Nephron (organoid): ENCODE results near the gene RAB40C.

ENCODE experiments used
- H3K27ac Mint-ChIP-seq, 3 experiments: 2 replicates each; pipeline ENCODE4 v1.8.0; 2020; ENCODE audit warnings: mixed read lengths in 3 of 3, mild to moderate bottlenecking in 2 of 3, moderate library complexity in 1 of 3
- H3K27me3 Mint-ChIP-seq: 2 replicates; pipeline ENCODE4 v1.8.0; 2021; ENCODE audit warnings: low read depth, mild to moderate bottlenecking, moderate library complexity, mixed read lengths
- H3K36me3 Mint-ChIP-seq: 2 replicates; pipeline ENCODE4 v1.8.0; 2020; ENCODE audit warnings: low read depth, mixed read lengths
- H3K4me1 Mint-ChIP-seq: 2 replicates; pipeline ENCODE4 v1.8.0; 2020; ENCODE audit warnings: mixed read lengths
- H3K4me3 Mint-ChIP-seq, 3 experiments: 2 replicates each; pipeline ENCODE4 v1.8.0; 2020; ENCODE audit warnings: mild to moderate bottlenecking in 3 of 3, mixed read lengths in 3 of 3, moderate library complexity in 2 of 3
- H3K9me3 Mint-ChIP-seq: 2 replicates; pipeline ENCODE4 v1.8.0; 2020; ENCODE audit warnings: mixed read lengths
- TF ChIP-seq, protein P1 (sequence below), 3 experiments: fragments of 200-600 bp; sonication (generic); IDR thresholded peaks; one replicate each; pipeline ENCODE4 v1.5.0; 2021; ENCODE audit warnings: antibody characterized with exemption in 3 of 3; ENCODE audit not compliant: unreplicated experiment in 3 of 3

The RAB40C gene

DNA sequence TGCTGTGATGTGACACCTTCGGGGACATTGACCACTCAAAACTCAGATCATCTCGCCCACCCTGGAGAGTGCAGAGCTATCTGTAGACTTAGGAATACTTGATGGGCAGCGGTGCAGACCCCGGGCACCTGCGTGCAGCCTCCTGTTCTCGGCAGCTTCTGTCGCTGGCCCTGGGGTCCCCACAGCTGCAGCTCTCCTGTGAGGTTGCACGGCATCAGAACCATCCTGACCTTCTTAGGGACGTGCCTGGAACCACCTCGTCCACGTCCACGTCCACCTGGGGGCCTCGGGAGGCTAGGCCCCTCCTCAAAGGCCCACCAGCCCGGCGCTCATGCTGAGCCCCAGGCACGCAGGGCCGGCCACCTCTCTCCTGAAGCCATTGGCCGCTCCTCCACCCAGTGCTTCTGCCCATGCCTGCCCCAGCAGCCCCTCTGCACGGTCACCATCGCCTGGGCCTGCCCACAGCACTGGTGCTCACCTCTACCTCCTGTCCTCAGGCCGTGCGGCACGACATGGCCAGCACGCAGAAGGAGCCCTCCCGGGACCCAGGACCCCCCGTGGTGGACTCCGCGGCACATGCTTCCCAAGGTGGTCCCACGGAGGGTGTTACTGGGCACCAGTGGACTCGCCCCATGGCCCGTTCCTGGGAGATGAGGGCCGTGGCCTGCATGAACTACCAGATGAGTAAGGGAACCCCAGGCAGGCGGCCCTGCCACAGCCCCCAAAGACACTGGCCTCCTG is 38.6 kb downstream of the RAB40C start:
- no peaks in the 10 kb centered on the region for H3K9me3 Mint-ChIP-seq
- H3K4me1 Mint-ChIP-seq = peaks cover 10% of the 10 kb centered on the region
- no peaks in the 10 kb centered on the region for H3K27me3 Mint-ChIP-seq
- peak overlapping the region in 1 of 3 experiments; percentile 76 for H3K27ac Mint-ChIP-seq
- H3K36me3 Mint-ChIP-seq = peaks cover 13% of the 10 kb centered on the region
- no peak overlapping the region for H3K4me3 Mint-ChIP-seq
- TF ChIP-seq, protein P1, sequence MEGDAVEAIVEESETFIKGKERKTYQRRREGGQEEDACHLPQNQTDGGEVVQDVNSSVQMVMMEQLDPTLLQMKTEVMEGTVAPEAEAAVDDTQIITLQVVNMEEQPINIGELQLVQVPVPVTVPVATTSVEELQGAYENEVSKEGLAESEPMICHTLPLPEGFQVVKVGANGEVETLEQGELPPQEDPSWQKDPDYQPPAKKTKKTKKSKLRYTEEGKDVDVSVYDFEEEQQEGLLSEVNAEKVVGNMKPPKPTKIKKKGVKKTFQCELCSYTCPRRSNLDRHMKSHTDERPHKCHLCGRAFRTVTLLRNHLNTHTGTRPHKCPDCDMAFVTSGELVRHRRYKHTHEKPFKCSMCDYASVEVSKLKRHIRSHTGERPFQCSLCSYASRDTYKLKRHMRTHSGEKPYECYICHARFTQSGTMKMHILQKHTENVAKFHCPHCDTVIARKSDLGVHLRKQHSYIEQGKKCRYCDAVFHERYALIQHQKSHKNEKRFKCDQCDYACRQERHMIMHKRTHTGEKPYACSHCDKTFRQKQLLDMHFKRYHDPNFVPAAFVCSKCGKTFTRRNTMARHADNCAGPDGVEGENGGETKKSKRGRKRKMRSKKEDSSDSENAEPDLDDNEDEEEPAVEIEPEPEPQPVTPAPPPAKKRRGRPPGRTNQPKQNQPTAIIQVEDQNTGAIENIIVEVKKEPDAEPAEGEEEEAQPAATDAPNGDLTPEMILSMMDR (IDR thresholded peaks at IDR 0.05; ENCODE audit: unreplicated experiment in 3 of 3) = no peak

DNA sequence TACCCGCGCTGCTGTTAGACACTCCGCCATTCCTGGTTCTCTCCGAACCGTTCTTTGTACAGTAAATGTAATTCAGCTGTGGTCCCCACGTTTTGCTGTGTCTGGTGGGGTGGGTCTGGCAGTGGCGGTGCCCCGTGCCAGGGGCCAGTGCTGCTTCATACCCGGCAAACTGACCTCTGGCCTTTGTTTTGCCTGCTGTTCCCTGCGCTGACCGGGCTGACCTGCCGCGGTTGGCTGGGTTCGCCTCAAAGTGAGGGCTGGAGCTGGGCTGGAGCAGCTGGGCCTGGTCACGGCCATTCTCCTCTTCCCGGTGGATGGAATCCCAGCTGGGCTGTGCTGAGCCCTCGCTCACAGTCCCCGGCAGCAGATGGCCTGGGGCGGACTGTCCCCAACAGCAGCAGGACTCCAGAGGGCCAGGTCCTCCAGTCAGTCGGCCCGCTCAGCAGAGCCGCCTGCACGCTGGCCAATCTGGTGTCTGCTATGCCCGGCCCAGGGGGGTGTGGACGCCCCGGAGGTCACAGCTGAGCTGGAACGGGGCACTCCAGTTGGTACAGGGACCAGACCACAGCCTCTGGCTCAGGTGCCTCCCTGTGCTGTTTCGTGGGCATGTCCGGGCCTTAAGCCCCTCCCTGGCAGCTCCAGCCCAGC is 39.4 kb downstream of the RAB40C start:
- H3K4me1 Mint-ChIP-seq = peaks cover 10% of the 10 kb centered on the region
- H3K27me3 Mint-ChIP-seq = no peaks in the 10 kb centered on the region
- peak overlapping the region in 1 of 3 experiments; percentile 76 for H3K27ac Mint-ChIP-seq
- H3K36me3 Mint-ChIP-seq = peaks cover 13% of the 10 kb centered on the region
- no peaks in the 10 kb centered on the region for H3K9me3 Mint-ChIP-seq
- peak overlapping the region in 2 of 3 experiments; percentile 11 to 32 for H3K4me3 Mint-ChIP-seq
- TF ChIP-seq, protein P1 (IDR thresholded peaks at IDR 0.05; ENCODE audit: unreplicated experiment in 3 of 3) = no peak

- Mint-ChIP-seq H3K27me3 (no peaks in the 10 kb centered on the region), H3K27ac (peak overlapping the region in 1 of 3 experiments; percentile 76), H3K4me1 (peaks cover 10% of the 10 kb centered on the region), H3K4me3 (peak overlapping the region in 1 of 3 experiments; percentile 59), H3K36me3 (peaks cover 13% of the 10 kb centered on the region), H3K9me3 (no peaks in the 10 kb centered on the region)
- TF ChIP-seq, protein P1 (IDR thresholded peaks at IDR 0.05; ENCODE audit: unreplicated experiment in 3 of 3) = no peak
Measured at GRCh38 chr16:629833-630248, 40.0 kb downstream of the RAB40C start.

GRCh38 chr16:630249-630814 is 40.5 kb downstream of the RAB40C start:
- H3K4me1 Mint-ChIP-seq = peaks cover 10% of the 10 kb centered on the region
- TF ChIP-seq, protein P1 (IDR thresholded peaks at IDR 0.05; ENCODE audit: unreplicated experiment in 3 of 3) = no peak
- H3K27ac Mint-ChIP-seq = peak overlapping the region in 1 of 3 experiments; percentile 76
- peak overlapping the region in 1 of 3 experiments; percentile 51 for H3K4me3 Mint-ChIP-seq
- peaks cover 13% of the 10 kb centered on the region for H3K36me3 Mint-ChIP-seq
- no peaks in the 10 kb centered on the region for H3K27me3 Mint-ChIP-seq
- H3K9me3 Mint-ChIP-seq = no peaks in the 10 kb centered on the region

DNA sequence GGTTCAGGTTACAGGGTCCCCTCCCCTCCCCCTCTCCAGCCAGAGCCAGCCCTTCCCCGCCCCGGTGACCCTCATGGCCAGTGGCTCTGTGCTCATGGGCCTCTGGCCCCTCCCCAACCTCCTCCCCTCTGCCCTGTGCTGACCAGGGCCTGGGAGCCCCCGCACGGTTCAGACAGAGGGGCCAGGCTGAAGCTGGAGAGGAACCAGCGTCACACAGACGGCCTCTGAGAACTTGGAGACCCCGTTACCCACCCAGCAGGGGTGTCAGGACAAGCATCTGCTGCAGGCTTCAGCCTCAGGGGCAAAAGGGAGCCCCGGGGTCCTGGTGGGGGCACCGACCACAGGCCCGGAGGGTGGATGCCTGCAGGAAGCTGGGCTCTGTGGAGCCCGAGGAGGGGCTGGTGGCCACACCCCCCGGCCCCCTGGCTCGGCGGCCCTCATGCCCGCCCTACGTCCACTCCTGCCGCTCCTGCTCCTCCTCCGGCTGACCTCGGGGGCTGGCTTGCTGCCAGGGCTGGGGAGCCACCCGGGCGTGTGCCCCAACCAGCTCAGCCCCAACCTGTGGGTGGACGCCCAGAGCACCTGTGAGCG is 41.0 kb downstream of the RAB40C start, which contains the start of gene WFIKKN1:
WFIKKN1 (plus strand) TSS at position 171 of the 591 bp plus-strand sequence; CDS start at position 440, 269 bp downstream.
- H3K4me3 Mint-ChIP-seq = peak within 1 kb of the TSS in 2 of 3 experiments; percentile 56 to 71
- peak within 1 kb of the TSS in 1 of 3 experiments; percentile 76 for H3K27ac Mint-ChIP-seq
- H3K36me3 Mint-ChIP-seq = peaks cover 13% of the 10 kb centered on the region
- no peaks in the 10 kb centered on the region for H3K27me3 Mint-ChIP-seq
- peaks cover 10% of the 10 kb centered on the region for H3K4me1 Mint-ChIP-seq
- no peaks in the 10 kb centered on the region for H3K9me3 Mint-ChIP-seq
- TF ChIP-seq, protein P1 (IDR thresholded peaks at IDR 0.05; ENCODE audit: unreplicated experiment in 3 of 3) = no peak
